Right lung (tissue), 5 donors: ENCODE data around the gene TANC2. TPM values are rescaled to one million over a fixed set of nuclear protein-coding genes. Genes with fewer than 3 reads are reported as not detected.
A peak's percentile ranks its signal among the peaks of the same experiment; 100 is the strongest.
"Not testable (repeated sequence)": the region's sequence is repeated elsewhere in the genome, so short reads cannot be mapped to it uniquely, and the experiment has no call there.

ENCODE experiments used
- DNase-seq, 2 donors: peaks; one replicate each; pipeline ENCODE4 v3.0.0-alpha.2; 2013
- polyA plus RNA-seq, 5 donors: library from polyadenylated mRNA; unstranded; fragments of 120-200 nt; gene quantifications; one replicate each; pipeline versions ENCODE4 v1.2.1 to v1.2.3, GENCODE V29; 2013; ENCODE audit warnings: inconsistent platforms in 1 of 5, low replicate concordance in 1 of 5; ENCODE audit not compliant: insufficient read length in 5 of 5, insufficient read depth in 1 of 5

The TANC2 gene
- polyA plus RNA-seq, 5 donors, result 21.3 to 34.8 (median 32.9) TPM

DNA sequence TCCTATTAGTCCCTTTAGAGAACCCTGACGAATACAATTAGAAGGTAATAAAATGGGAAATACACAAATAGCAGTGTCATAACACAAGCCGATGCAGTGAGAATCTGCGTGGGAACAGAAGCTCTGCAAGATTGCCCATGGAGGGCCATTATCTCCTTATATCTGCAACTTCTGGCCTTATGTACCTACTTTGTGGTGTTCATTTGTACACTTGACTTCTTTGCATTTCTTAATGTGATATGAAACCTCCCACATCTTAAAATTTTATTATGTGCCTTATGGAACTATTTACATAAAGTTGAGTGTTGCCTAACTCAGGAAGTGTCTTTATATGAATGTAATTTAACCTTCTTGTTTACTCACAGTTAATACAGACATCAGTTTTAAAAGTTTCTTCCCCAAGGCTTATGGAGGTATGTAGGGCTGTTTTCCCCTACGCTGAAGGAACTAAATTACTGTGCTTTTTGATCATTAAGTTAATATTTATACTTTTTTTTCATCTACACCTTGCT, 10.1 kb upstream of the TANC2 start:
- no peak for DNase-seq

DNA sequence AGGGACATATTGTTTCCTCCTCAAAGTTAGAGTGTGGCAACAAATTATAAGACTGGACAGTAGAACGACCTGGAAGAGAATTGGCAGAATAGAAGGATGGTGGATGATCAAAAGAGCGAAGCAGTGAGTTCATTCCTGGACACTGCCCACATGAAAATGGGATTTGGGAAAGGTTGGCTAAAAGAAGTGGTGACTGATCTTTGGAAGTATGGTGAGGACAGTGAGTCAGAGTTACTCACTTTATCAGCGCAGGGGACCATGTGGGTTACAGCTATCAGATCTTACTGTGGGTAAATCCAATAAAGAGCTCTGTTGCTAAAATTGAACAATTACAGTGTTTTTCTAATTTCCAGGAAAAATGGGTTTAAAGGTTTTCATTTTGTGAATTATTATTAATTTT, 2.7 kb upstream of the TANC2 start:
- DNase-seq, result no peak

DNA sequence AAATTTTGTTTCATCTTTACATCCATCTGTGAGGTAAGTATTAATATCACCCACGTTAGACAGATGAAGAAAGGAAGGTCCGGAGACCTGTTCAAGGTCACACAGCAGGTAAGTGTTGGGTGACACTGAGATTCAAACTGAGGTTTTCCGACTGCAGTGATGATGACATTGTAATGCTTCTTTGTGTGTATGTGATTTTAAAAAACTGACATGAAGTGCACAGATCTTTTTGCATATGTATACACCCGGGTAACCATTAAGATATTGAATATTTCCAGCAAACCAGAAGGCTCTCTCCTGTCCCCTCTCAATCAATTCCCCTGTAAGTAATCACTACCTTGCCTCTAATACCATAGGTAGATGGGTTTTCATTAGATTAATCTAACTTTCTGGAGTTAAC, 1.5 kb upstream of the TANC2 start:
- no peak for DNase-seq

DNA sequence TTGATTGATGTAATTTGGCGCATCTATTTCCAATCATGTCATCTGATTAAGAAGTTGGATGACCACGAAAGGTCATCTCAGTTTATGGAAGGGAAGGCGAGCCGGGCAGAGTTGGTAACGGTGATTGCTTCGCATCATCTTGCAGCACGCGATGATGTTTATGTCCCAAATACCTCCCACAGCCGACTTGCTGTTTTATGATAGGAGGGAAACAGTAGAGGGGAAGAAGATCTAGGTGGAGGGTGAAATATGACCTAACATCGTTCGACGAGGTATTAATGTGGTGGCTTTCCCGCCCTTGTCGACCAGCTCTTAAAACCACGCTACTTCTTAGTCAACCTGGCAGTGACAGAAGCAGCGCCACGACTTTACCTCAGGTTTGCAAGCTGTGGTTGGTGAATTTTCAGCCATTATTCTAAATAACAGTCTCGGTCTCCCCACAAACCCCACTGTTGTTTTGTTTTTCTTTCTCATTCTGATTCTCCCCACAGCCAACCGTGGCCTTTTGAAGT, 805 bp upstream of the TANC2 start:
- DNase-seq, result no peak

DNA sequence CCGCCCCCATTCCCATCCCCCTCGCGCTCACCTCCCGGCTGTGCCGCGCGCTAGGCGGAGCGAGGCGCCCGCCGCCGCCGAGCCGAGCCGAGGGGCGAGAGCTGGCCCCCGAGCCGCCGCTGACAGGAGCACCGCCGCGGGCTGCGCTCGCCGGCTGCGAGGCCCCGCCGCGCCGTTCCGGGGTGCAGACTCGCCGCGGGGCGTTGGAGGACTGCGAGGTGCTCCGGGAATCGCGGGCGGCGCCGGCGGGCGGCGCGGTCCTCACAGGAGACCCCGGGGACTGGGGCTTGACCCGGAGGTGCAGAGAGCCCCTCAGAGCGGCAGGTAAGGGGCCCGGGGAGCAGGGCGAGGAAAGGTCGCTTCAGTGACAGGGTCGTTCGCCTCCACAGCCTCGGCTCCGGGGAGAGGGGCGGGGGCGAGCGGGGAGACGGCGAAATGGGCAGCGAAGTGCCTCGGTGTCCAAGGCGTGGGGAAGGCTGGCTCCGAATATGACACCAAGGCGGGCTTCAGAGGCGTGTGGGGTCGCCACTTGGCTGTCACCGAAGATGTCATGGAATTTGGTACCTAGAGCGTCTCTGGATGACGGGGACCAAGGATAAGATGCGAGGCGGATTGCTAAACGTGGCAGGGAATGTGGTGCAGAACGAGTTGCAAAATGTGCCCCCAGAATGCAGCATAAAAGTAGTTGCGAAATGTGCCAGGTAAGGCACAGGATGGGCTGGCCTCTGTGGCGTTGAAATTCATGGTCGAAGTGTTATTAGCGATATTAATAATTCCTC, 580 bp downstream of the TANC2 start:
- DNase-seq, result peak in 1 of 2 donors; percentile 29

DNA sequence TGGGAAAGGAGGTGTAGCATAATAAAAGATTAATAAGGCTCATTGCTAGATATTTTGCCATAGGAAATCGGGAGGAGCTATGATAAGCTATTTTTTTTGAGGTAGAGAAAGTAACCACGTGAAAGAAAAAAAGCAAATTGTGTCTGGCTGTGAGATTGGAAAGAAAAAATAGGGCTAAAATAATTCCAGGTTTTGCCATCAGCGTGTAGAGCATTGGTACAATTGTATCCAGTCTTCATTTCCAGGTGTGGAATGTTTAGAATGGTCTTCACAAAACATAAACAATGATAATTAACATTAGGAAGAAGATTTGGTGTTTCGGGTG, 1.1 kb downstream of the TANC2 start:
- DNase-seq, result no peak

DNA sequence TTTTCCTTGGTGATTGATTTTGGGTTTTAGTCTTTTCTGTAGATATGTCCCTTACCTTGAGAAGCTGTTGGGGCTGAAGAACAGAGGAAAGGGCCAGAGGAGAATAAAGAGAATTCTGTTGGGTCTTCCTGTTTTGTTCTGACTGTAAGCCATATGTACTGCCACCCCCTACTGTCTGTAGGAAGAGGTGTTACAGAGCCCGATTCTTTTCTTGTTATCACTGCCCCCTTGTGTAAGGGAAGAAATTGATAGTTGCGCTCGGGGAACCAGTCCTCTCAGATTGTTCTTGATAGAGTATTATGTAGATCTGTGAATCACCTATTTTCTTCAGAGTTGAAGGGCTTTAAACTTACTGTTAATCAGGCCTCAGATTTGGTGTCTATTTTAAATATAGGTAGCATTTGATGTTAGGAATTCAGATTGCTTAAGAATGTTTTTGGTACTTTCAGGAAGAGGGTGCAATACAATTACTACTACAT, 2.4 kb downstream of the TANC2 start:
- peak; percentile 50 to 72 for DNase-seq

DNA sequence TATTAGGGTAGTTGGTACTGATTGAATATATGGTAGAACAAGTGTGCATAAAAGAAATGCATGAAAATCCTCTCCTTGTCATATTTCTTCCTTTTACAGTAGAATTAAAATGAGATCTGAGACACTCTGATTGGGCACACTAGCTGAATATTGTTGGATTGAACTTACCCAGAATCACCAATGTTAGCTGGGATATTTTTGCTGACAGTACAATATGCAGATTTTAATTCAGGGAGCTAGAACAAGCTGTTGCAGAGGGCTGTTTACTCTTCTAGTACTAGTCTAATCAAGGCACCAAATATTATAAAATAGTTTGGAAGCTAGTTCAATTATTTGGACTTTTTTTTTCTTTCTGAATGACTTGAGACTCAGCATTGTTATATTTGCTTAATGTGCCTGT, 4.6 kb downstream of the TANC2 start:
- DNase-seq, result no peak

DNA sequence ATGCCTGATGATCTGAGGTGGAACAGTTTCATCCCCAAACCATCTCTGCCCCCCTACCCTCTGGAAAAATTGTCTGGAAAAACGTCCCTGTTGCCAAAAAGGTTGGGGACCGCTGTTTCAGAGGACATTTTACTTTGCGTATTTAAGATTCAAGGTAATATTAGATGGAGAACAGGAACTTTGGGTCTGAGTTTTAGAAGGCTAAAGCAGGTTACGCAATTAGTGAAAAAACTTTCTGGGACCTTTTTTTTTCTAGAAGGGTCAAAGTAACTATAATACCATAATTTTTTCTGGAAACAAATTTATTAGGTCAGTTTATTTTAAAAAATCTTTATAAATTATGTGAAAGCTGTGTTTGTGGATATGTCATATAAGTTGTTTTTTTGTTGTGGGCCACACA, 5.8 kb downstream of the TANC2 start:
- no peak for DNase-seq

DNA sequence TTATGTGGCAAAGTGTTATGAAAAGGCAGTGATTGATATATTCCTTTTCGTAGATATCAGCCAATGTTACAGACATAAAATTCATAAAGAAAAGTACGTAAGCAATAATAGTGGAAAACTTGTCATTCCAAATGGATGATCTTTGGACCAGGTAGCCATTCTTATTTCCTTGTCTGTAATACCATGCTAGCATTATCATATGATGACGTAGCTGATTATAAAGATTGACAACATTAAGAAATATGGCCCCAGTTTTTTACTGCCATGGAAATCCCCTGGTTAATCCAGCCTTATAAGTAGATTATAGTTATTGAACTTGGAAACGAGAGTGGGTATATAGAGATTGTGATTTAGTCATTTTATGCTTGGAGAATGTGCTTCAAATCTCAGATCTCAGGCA, 8.8 kb downstream of the TANC2 start:
- DNase-seq, result no peak

DNA sequence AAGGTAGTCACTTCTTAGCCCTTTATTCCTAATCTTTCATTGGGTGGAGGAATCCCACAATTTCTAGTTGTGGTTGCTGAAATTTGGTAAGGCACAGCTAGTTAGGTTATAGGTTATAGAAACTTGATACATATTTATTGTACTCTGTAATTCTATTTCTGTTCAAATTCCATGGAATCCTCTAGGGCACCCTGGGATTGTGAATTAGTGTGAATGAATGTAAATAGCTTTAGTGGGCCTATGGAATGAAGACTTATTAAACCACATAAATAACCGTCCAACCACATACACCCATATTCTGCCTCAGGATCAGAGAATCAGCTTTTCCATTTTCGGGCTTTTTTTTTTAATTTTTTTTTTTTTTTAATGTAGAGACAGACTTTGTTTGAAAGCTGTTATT, 9.2 kb downstream of the TANC2 start:
- DNase-seq, result no peak

DNA sequence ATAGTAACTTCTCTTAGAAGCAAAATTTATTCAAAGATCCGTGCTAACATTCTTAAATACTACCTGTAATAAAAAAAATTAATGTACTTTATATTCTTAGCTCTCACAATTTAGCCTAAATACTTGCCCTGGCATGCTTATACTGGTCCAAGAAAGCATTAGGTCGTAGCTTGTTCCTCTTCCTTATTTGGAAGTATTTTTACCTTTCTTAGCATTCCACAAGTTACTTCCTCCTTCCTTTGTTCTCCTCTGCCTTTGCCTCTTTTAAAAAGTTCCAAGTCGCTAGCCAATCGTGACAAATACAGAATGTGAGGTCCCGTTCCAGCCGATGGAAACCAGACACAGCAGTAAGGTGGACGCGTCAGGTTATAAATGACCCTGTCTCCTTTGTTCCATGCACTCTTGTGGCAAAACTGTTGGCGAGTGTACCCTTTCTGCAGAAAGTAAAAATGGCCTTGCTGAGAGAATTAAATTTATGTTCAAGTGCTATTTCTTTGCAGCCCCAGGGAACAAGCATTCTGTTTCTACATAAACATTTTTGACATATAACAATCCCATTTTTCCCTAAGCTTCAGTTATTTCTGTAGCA, 10.7 kb downstream of the TANC2 start:
- not testable (repeated sequence) for DNase-seq

DNA sequence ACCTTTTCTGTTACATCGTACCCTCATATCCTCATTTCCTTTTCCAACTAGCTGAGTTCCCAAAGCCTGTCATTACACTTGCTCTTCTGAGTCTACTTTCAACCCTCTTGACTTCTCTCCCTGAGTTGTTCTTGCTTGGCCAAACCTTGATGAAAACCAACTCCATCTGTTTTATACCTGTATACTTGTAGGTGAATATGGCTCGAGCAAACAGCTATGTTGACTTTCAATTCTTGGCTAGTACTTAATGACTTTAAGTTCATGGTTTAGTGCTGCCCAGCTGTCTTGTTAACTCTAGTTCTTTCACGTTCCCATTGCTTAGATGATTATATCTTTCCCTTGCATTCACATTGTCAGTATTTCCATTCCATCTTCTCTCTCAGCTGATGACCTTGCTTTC, 14.8 kb downstream of the TANC2 start:
- DNase-seq, result no peak

DNA sequence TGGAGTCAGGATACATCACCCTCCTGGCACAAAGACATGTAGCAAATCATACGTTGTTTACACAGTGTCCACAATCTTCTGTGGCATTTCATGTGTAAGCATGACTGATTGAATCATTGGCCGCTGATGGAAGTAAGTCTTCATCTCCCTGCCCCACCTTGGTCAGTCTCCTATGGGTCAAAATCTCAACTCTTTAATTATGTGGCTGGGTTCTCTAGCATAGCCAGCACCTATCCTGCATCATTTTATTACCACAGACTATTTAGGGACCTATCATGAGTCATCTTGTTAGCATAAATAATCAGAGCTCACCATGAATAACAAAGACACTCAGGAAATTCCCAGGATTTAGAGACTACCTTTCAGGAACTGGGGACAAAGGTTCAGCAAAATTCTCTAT, 15.9 kb downstream of the TANC2 start:
- DNase-seq, result no peak

DNA sequence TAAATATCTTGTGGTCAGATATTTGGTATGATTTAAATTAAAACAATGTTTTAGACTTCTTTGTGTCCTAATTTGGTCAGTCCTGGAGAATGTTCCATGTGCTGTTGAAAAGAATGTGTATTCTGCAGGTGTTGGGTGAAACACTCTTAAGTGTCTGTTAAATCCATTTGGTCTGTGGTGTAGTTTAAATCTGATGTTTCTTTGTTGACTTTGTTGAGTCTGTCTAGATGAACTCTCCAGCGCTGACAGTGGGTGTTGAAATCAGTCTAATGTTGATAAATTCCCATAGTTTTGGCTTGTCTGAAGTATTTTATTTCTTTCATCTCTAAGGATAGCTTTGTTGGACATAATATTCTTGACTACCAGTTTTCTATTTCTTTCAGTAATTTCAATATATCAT, 18.8 kb downstream of the TANC2 start:
- DNase-seq, result no peak

DNA sequence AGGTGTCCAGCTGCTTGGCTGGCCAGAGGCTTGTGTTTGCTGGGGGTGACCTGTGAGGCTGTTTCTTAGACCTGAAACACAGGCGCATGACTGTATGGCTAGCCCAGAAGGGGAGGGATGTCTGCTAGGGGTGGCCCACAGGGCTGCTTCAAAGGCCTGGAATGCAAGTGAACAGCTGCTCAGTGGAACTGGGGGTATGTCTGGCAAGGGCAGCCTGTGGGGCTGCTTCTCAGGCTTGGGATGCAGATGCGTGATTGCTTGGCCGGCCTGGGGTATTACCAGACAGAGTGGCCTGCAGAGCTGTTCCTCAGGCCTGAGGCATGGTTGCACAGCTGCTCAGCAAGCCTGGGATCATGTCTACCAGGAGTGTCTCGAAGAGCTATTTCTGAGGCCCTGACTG, 20.5 kb downstream of the TANC2 start:
- DNase-seq, result no peak

DNA sequence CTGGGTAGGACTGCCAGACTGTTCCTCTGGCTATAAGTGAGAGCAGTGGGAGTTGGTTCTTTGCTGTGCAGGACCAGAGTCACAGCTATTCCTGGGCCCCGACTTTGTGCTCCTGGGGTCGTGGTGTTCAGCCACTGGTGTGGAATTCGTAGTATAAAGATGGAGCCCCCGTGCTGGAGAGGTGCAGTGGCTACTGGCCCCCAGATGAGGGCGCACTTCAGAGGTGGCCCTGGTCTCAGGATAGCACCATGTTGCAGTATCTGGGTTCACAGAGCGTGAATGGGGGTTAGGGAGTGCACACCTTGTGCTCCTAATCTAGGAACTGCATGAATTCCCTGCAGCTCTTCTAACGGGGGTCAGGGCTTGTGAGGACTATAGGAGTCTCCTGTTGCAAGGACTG, 21.1 kb downstream of the TANC2 start:
- DNase-seq, result no peak

DNA sequence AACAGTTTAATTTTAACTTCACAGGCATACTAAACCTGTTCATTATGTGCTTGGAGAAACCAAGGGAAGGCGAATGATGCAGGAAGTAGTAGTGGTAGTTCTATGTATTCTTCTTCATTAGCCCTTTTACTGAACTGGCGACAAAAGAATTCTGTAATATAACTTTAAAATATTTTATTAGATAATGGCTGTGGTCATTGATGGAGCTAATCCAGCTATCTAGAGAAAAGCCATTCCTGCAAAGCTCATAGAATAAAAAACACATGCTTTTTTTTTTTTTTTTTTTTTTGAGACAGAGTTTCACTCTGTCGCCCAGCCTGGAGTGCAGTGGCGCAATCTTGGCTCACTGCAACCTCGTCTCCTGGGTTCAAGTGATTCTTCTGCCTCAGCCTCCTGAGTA, 23.5 kb downstream of the TANC2 start:
- DNase-seq, result no peak

DNA sequence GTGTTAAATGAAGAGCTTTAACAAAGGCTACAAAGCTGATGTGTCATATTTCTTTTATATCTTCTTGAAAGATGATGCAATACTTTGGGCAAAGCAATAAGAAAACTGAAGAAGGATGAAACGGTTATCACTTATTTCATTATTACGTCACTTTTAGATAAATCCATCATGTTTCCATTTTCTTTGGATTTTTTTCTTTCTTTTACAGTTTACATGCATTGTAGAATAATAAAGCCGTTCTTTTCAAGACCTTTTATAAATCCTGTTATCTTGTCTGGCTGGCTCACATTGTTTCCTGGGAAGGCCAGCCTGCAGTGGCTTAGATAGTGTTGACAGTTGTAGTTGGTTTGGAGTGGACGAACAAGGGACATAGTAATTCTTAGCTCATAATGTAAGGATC, 28.9 kb downstream of the TANC2 start:
- no peak for DNase-seq

DNA sequence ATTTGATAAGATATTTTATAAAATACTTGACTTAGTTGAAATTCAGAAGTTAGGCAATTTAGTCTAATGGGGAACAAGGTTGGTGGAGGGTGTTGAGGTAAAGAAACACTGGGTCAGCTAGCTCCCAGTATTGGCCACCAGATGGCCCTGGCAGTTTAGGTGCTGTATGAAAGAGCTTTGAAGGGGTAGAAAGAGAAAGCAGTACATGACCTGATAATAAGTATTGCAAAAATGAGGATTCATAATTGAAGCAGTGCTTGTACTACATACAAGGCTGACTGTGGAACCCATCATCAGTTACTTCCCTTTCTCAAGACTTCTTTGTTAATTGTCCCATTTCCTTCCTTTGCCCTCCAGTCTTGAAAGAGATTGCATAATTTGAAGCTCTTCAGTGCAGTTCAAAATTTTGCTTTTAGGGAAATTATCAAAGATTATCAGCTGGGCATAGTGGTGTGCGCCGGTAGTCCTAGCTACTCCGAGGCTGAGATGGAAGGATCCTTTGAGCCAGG, 29.4 kb downstream of the TANC2 start:
- DNase-seq, result no peak

DNA sequence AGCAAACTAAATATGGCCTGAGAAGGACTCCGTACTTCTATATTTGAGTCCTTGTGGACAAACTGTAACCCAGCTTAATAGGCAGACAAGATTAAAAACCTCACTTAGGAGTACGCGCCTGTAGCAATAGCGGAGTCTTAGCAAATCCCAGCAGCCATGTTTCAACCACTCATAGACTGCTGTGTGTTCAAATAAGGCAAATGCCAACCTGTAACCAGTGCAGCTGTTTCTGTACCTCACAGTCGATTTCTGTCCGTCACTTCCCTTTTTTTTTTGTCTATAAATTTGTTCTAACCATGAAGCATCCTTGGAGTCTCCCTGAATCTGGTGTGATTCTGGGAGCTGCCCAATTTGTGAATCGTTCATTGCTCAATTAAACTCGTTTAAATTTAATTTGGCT, 30.2 kb downstream of the TANC2 start:
- no peak for DNase-seq

DNA sequence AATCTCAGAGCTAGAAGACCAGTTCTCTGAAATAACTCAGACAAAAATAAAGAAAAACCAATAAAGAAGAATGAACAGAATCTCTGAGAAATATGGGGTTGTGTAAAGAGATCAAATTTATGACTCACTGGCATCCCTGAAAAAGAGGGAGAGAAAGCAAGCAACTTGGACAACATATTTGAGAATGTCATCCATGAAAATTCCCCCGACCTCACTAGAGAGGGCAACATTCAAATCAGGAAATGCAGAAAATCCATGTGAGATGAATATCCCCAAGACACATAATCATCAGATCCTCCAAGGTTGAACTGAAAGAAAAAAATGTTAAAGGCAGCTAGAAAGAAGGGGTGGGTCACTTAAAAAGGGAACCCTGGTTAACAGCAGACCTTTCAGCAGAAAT, 32.1 kb downstream of the TANC2 start:
- no peak for DNase-seq

DNA sequence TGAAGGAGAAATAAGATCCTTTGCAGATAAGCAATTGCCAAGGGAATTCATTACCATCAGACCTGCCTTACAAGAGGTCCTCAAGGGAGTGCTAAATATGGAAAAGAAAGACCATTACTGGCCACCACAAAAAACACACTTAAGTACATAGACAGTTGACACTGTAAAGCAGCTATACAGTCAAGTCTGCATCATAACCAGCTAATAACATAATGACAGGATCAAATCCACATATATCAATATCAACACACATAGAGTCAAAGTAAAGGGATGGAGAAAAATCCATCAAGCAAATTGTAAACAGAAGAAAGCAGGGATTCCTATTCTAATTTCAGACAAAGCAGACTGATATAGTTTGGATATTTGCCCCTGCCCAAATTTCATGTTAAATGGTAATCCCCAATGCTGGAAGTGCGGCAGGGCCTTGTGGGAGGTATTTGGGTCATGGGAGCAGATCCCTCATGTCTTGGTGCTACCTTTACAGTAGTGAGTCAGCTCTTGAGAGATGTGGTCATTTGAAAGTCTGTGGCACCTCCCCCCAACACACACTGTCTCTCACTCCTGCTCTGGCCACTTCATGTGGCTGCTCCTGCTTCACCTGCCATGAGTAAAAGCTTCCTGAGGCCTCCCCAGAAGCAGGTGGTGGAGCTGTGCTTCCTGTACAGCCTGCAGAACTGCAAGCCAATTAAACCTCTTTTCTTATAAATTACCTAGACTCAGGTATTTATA, 32.8 kb downstream of the TANC2 start:
- no peak for DNase-seq
